Cardiac muscle cell (in vitro differentiated cells and primary cell): ENCODE results near the gene TM2D1. TPM values are rescaled to one million over a fixed set of nuclear protein-coding genes. Genes with fewer than 3 reads are reported as not detected.

ENCODE experiments used
- DNase-seq, 2 donors: peaks; one replicate each; pipeline versions ENCODE4 v3.0.0 to v3.0.0-alpha.2; 2010 to 2017; ENCODE audit warnings: low read depth in 1 of 2, low spot score in 1 of 2
- H3K27ac ChIP-seq: fragments of 200-600 bp; sonication (generic); 2 replicates; pipeline ENCODE4 v1.5.1; 2016
- H3K27me3 ChIP-seq: fragments of 200-600 bp; sonication (generic); 2 replicates; pipeline ENCODE4 v1.6.0; 2016; ENCODE audit warnings: control low read depth
- H3K36me3 ChIP-seq: fragments of 200-600 bp; sonication (generic); 2 replicates; pipeline ENCODE4 v1.5.1; 2016; ENCODE audit warnings: control low read depth
- H3K4me1 ChIP-seq: fragments of 200-600 bp; sonication (generic); 2 replicates; pipeline ENCODE4 v1.8.1; 2017; ENCODE audit warnings: low read depth, mild to moderate bottlenecking, mixed run types
- H3K4me3 ChIP-seq: fragments of 200-600 bp; sonication (generic); 2 replicates; pipeline ENCODE4 v1.5.1; 2016; ENCODE audit warnings: mild to moderate bottlenecking
- H3K9me3 ChIP-seq: fragments of 200-600 bp; sonication (generic); 2 replicates; pipeline ENCODE4 v1.5.1; 2017; ENCODE audit warnings: low read depth, mild to moderate bottlenecking, control low read depth
- CTCF ChIP-seq: IDR thresholded peaks from 2 replicates; pipeline ENCODE4 v1.5.1; 2012; ENCODE audit warnings: low read depth, mild to moderate bottlenecking, low read length
- polyA plus RNA-seq: library from polyadenylated mRNA; unstranded; fragments of >200 nt; fragmentation: Nextera tagmentation; extraction: Ambion mirVana; gene quantifications from 2 replicates; pipeline ENCODE4 v1.2.1, GENCODE V29; 2016
- total RNA-seq: library from RNA; depleted of rRNA; stranded (reverse); fragments of >200 nt; gene quantifications from 2 replicates; pipeline ENCODE4 v1.2.3, GENCODE V29; 2016

TM2D1 gene
- total RNA-seq (46.4 and 59.5 TPM in 2 replicates), polyA plus RNA-seq (97.8 and 114 TPM in 2 replicates)

GRCh38 chr1:61724813-61725694 is at the start of gene TM2D1:
Gene TM2D1 (minus strand): TSS chr1:61725141. CDS start chr1:61725120, 21 bp downstream.
- peak; percentile 92 for DNase-seq
- Histone ChIP-seq H3K27me3 (no peaks in the 10 kb centered on the region), H3K4me3 (peak within 1 kb of the TSS; percentile 85), H3K36me3 (no peaks in the 10 kb centered on the region), H3K27ac (peak within 1 kb of the TSS; percentile 87), H3K4me1 (peaks cover 7% of the 10 kb centered on the region), H3K9me3 (no peaks in the 10 kb centered on the region)
- TF ChIP-seq CTCF = no peak

GRCh38 chr1:61770131-61770530 is 45.2 kb upstream of the TM2D1 start:
- no peak for DNase-seq
- TF ChIP-seq CTCF = no peak
- H3K27me3 ChIP-seq = no peaks in the 10 kb centered on the region

GRCh38 chr1:61757950-61758349 is 33.0 kb upstream of the TM2D1 start:
- Histone ChIP-seq H3K9me3 (no peaks in the 10 kb centered on the region), H3K36me3 (no peaks in the 10 kb centered on the region), H3K27me3 (no peaks in the 10 kb centered on the region), H3K4me3 (no peak overlapping the region), H3K27ac (no peak overlapping the region), H3K4me1 (peaks cover 7% of the 10 kb centered on the region)
- peak in 1 of 2 donors; percentile 72 for DNase-seq
- TF ChIP-seq CTCF = no peak

More at GRCh38 chr1:61770131-61770530, 45.2 kb upstream of the TM2D1 start:
- Histone ChIP-seq H3K9me3 (no peaks in the 10 kb centered on the region), H3K27ac (no peak overlapping the region), H3K4me3 (no peak overlapping the region), H3K36me3 (peaks cover 3% of the 10 kb centered on the region), H3K4me1 (peaks cover 3% of the 10 kb centered on the region)

- no peak overlapping the region for H3K4me3 ChIP-seq
- H3K9me3 ChIP-seq = no peaks in the 10 kb centered on the region
- no peak overlapping the region for H3K27ac ChIP-seq
- no peaks in the 10 kb centered on the region for H3K4me1 ChIP-seq
- no peak for TF ChIP-seq CTCF
- H3K27me3 ChIP-seq = no peaks in the 10 kb centered on the region
- H3K36me3 ChIP-seq = no peaks in the 10 kb centered on the region
- no peak for DNase-seq
These were observed 31.8 kb upstream of the TM2D1 start for GRCh38 chr1:61756773-61757172.

GRCh38 chr1:61754545-61754944 is 29.6 kb upstream of the TM2D1 start:
- Histone ChIP-seq H3K4me1 (no peaks in the 10 kb centered on the region), H3K4me3 (no peak overlapping the region), H3K9me3 (no peaks in the 10 kb centered on the region), H3K27me3 (no peaks in the 10 kb centered on the region), H3K27ac (no peak overlapping the region), H3K36me3 (no peaks in the 10 kb centered on the region)
- DNase-seq = no peak
- TF ChIP-seq CTCF = no peak
